Inferior parietal cortex (tissue), 1 donor: ENCODE measurements around the gene LAMA3.

Source experiments
- DNase-seq: peaks from one replicate; pipeline ENCODE4 v3.0.0-alpha.2; 2016; ENCODE audit errors: extremely low spot score

LAMA3 gene, protein sequence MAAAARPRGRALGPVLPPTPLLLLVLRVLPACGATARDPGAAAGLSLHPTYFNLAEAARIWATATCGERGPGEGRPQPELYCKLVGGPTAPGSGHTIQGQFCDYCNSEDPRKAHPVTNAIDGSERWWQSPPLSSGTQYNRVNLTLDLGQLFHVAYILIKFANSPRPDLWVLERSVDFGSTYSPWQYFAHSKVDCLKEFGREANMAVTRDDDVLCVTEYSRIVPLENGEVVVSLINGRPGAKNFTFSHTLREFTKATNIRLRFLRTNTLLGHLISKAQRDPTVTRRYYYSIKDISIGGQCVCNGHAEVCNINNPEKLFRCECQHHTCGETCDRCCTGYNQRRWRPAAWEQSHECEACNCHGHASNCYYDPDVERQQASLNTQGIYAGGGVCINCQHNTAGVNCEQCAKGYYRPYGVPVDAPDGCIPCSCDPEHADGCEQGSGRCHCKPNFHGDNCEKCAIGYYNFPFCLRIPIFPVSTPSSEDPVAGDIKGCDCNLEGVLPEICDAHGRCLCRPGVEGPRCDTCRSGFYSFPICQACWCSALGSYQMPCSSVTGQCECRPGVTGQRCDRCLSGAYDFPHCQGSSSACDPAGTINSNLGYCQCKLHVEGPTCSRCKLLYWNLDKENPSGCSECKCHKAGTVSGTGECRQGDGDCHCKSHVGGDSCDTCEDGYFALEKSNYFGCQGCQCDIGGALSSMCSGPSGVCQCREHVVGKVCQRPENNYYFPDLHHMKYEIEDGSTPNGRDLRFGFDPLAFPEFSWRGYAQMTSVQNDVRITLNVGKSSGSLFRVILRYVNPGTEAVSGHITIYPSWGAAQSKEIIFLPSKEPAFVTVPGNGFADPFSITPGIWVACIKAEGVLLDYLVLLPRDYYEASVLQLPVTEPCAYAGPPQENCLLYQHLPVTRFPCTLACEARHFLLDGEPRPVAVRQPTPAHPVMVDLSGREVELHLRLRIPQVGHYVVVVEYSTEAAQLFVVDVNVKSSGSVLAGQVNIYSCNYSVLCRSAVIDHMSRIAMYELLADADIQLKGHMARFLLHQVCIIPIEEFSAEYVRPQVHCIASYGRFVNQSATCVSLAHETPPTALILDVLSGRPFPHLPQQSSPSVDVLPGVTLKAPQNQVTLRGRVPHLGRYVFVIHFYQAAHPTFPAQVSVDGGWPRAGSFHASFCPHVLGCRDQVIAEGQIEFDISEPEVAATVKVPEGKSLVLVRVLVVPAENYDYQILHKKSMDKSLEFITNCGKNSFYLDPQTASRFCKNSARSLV (N-terminal part only)

DNA sequence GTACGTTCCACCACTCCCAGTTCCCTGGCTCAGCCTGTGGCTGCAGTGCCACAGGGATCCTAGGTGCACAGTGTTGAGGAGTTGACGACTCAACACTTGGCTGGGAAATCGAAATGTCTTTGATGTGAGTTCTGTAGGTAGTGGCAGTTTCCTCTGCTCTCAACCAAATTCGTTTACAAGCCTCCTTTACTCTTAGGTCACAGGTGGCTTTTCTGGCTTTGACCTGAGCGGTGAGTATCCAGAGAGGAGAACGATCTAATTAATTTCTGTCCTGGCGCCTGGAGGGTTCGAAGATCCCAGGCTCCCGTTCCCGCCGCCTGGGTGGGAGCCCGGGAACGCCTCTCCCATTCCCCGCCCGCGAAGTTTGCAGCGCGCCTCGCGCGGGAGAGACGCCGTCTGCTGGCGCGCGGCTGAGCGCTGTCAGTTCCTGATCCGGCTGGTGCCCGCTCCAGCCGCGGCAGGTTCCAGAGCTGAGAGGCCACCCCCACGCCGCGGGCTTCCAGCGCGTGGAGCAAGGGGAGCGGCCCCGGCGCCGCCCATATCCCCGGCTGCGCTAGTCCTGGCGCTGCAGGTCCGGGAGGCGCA lies at the start of gene LAMA3:
LAMA3 (plus strand) TSS at position 423 of the 585 bp plus-strand sequence. CDS start 231 bp downstream, outside the sequence.
- DNase-seq = peak; percentile 11

DNA sequence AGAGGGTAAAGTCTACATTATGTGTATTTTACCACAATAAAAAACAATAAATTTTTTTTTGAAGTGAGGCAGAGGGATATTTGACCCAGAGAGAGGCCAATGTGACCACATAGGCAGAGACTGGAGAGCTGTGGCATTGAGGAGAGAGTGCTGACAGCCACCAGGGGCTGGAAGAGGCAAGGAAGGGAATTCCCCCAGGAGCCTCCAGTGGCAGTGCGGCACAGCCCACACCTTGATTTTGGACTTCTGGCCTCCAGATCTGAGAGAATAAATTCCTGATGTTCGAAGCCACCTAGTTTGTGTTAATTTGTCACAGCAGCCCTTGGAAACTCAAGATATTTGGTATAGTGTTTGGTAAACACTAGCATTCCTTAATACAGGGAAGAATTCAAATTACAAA lies 49.2 kb upstream of the LAMA3 start:
- DNase-seq = no peak

GRCh38 chr18:23641143-23641720 lies 48.0 kb upstream of the LAMA3 start:
- no peak for DNase-seq

DNA sequence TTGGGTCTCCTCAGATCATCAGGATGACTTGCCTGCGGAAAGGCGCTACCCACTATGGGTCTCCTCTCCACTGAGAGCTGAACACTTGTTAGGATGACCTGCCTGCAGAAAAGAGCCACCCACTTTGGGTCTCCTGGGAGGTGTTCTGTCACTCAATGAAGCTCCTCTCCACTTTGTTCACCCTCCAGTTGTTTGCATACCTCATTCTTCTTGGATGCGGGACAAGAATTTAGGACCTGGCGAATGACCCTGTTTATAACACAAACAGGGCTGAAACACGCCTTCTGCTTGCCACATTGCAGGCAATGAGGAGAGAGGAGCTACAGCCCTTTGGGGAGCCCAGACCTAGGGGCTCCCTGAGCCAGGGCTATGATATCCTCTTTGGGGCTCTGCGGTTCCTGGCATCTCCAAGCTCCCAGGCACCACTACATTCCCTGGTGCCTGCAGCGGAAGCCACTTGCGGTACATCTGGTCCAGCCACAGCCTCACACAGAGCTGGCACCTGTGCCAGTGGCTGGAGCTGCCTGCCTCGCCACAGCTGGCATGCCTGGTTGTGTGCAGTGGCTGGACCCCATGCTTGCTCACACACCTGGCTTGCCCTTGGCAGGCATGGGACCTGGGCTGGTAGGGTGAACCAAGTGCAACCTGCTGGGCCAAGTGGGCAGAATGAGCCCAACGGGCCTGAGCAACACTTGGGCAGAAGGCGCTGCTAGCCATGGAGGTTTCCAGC lies 47.2 kb upstream of the LAMA3 start:
- no peak for DNase-seq

- no peak for DNase-seq
Observed at GRCh38 chr18:23643815-23644490, 45.3 kb upstream of the LAMA3 start.

DNA sequence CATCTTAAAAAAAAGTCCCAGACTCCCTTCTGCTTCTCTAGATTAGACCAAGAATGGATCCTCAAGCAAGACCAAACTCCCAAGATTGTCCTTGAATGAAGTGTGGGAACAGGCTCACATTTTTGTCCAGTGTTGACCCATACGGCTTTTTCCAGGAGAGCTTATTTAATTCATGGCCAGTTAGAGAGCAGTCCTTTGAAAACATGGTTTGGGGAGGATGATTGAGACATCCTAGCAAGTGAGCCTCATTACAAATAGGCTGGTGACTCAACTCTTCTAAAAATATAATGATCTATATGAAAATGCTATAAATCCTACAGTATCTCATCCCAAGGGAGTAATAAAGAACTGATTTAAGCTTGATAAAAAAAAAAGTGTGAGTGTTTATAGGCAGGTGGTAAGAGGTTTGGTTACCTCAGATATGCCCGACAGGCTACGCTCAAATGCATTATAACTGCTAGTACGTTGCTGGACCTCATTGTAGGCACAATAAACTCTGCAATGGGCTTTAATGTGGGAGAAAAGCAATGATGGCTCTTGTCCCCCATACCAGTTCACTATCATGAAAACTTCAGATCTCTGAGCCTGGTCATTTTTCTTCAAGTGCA lies 43.6 kb upstream of the LAMA3 start:
- DNase-seq = no peak

- no peak for DNase-seq
Observed at GRCh38 chr18:23646282-23646681, 43.0 kb upstream of the LAMA3 start.

GRCh38 chr18:23648456-23648855 lies 40.8 kb upstream of the LAMA3 start:
- no peak for DNase-seq

DNA sequence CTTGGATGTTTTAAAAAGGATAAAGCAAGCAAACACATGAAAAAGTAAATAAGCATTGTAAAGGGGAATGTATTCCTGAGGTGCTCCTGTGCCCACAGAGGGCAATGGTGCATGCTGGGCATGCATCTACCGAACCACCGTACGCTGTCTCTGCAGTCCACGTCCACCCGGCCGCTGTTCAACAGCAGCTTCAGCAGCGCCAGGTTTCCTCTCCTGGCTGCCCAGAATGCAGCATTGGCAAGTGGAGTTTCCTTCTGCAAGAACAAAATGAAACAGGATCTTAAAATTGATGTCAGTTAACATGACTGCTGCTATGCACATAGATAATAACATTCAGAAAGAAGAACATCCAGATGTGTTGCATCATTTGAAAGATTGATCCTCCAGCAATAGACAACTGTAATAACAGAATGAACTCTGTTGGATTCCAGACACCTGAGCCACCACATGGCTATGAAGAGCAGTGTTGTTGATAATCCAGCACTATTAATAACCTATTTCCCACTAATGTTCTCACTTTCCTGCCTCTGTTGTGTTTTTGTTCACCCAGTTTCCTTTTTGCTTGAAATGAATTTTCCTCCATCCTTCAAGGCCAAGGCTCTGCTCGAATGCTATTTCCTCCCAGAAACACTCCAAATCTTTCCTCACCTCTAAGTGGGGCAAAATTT lies 40.2 kb upstream of the LAMA3 start:
- no peak for DNase-seq

- no peak for DNase-seq
Observed at GRCh38 chr18:23650968-23651927, 38.0 kb upstream of the LAMA3 start.

- no peak for DNase-seq
Observed at GRCh38 chr18:23652232-23652631, 37.0 kb upstream of the LAMA3 start.

- DNase-seq = no peak
Observed at GRCh38 chr18:23658285-23658684, 31.0 kb upstream of the LAMA3 start.

DNA sequence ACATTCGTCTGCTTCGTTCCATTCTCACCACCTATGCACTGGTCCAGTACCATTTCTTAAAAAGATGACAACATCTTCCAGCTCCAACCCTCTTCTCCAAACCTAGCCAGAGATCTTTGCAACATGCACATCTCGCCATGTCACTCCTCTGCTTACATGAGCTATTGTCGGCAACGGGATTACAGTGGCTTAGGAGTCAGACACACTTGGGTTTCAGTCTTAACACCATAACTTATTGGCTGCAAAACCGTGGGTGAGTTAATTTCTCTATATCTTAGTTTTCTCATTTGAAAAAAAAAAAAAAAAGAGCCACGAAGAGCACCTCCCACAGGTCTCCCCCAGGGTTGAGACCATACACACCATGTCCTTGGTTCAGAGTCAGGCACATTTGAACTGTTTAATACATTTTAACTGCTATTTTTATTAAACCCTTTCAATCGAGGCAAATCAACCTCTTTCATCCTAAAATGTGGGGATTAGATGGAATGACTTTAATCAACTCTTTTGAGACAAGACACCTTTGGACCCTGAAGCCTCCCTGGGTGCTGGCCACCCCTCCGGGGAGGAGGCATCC lies 27.4 kb upstream of the LAMA3 start:
- DNase-seq = no peak

- no peak for DNase-seq
Observed at GRCh38 chr18:23662309-23663263, 26.7 kb upstream of the LAMA3 start, which contains the start of gene ANKRD29. Gene ANKRD29, minus strand, starts transcription at chr18:23662911. Its CDS starts 181 bp downstream, at chr18:23662730.

DNA sequence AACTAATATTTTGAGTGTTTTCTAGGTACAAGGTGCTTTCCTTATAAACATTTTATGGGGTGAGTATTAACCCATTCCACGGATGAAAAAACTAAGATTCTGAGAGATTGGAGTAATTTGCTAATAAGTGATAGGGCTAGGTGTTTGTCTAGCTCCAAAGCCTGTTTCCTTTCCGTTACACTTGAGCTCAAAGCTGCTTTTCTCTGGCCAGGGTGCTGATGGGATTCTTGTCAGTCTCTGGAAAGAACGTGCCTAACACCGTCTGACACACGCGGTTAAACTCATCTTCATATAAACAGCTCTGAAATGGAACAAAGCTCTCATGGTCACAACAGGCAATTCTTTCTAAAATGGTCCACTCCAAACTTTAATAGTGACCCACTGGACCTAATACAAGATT lies 24.6 kb upstream of the LAMA3 start:
- no peak for DNase-seq

DNA sequence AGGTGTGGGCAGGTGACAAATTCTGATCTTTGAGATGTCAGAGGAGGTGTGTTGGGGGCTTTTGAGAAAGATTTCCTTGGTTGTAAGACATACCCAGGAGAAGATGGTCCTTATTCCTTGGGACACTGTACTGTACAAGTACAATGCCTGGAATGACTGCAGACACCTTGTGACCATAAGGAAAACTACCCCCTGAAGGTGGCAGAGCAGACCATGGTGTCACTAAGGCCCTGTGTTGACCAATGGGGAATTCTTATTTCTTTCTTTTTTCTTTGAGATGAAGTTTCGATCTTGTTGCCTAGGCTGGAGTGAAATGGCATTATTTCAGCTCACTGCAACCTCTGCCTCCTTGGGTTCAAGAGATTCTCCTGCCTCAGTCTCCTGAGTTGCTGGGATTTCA lies 22.1 kb upstream of the LAMA3 start:
- DNase-seq = no peak
